ENCODE measurements around the gene PODXL. TPM values are rescaled to one million over a fixed set of nuclear protein-coding genes. Genes with fewer than 3 reads are reported as not detected.

PODXL gene
- total and polyA plus RNA-seq, 10 of the 15 experiments (the other 5 are each of a cell fraction or from before 2014, with no cell fraction given) = 0.04 to 1.8 (median 0.38) TPM

DNA sequence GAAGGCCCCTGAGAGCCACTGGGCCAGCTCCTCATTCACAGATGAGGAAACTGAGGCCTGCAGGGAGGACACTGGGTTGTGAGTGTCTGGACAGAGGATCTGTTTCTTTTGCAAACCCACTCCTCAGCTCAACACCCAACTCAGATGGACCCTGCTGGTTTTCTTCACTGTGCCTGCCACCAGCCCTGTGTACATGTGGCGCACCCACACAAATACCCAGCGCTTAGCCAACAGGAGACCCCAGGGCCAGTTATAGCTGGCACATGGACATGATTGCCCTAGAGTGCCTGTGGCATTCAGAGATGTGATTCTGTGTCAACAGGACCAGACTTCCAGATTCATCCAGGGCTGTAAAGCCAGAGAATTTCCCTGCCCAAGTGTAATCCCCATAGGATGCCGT, 12.4 kb downstream of the PODXL start:
- ATAC-seq (no peak), FAIRE-seq (no peak), DNase-seq (ENCODE audit: low read depth, low spot score) (no peak)
- ChIA-PET POLR2A (no interaction called here), CTCF (interaction anchor here (1.2 to 2.2 kb wide), 3 partner anchors 8 to 33 kb away, joined by 3 to 6 read pairs (median 3); no protein-coding TSS in a partner anchor), RAD21 (ENCODE audit: unreplicated experiment) (no interaction called here), SMC1A (ENCODE audit: uncharacterized antibody, unreplicated experiment) (no interaction called here)
- Histone ChIP-seq H3K79me2 (ENCODE audit: control insufficient read depth, insufficient read depth, low read length) (no peaks in the 10 kb centered on the region), H3K4me1 (ENCODE audit: control insufficient read depth, insufficient read depth, low read length) (peaks cover 2% of the 10 kb centered on the region; the same call in 1 of the 2 replicates), H3K27me3 (replicated peaks in 1 of 2; ENCODE audit: control insufficient read depth in 2 of 2, insufficient read depth in 2 of 2, low read length in 1 of 2) (no peaks in the 10 kb centered on the region), H4K20me1 (ENCODE audit: control insufficient read depth, insufficient read depth) (no peaks in the 10 kb centered on the region), H3K9me3 (replicated peaks; ENCODE audit: control insufficient read depth, insufficient read depth, low read length) (no peaks in the 10 kb centered on the region), H3K9ac (ENCODE audit: control insufficient read depth, insufficient read depth, low read length) (no peak overlapping the region), H3K4me2 (ENCODE audit: control insufficient read depth, insufficient read depth) (no peak overlapping the region), H2AFZ (ENCODE audit: control insufficient read depth, low read depth, low read length) (no peak overlapping the region), H3K27ac (ENCODE audit: control insufficient read depth, insufficient read depth) (no peak overlapping the region), H3K36me3 (ENCODE audit: control insufficient read depth in 2 of 2, insufficient read depth in 2 of 2, low read length in 1 of 2) (no peaks in the 10 kb centered on the region), H3K4me3 (no peak overlapping the region)
- 81% methylated on average over 3 of the region's 3 CpGs for WGBS (ENCODE audit: insufficient coverage, insufficient replicate concordance, low lambda C conversion rate, missing lambda C conversion rate)
- BruUV-seq (replicated peaks) = no TSS peak
- intact Hi-C loops (cut with micrococcal nuclease; ENCODE audit: unreplicated experiment) (loop anchor here (10.0 kb wide), 1 partner anchor 111 kb away; no protein-coding TSS in a partner anchor), in situ Hi-C loops (cut with MboI) (no loop called here)
- no peak for TF ChIP-seq SRF (IDR thresholded peaks at IDR 0.05; ENCODE audit: low read depth in 2 of 2, low read length in 2 of 2)
- TF ChIP-seq ZSCAN29 (IDR thresholded peaks at IDR 0.05) = no peak
- TF ChIP-seq USF1 (IDR thresholded peaks at IDR 0.05; ENCODE audit: borderline replicate concordance, extremely low read length, insufficient read depth, low read depth, low read length) = no peak
- TF ChIP-seq EGR1 (IDR thresholded peaks at IDR 0.05; ENCODE audit: borderline replicate concordance in 1 of 2, low read depth in 2 of 2, low read length in 2 of 2) = no peak
- no peak for TF ChIP-seq PRDM15 (CRISPR knock-in tag; IDR thresholded peaks at IDR 0.05)
- no peak for TF ChIP-seq SIX5 (IDR thresholded peaks at IDR 0.05; ENCODE audit: low read depth, low read length, severe bottlenecking)
- TF ChIP-seq RAD21 (IDR thresholded peaks at IDR 0.05; ENCODE audit: insufficient read depth, low read depth, low read length) = no peak
- TF ChIP-seq MYB (IDR thresholded peaks at IDR 0.05; ENCODE audit: borderline replicate concordance, low read depth, low read length) = no peak
- TF ChIP-seq TCF12 (IDR thresholded peaks at IDR 0.05; ENCODE audit: low read depth, low read length) = no peak
- TF ChIP-seq BMI1 (IDR thresholded peaks at IDR 0.05; ENCODE audit: borderline replicate concordance) = no peak
- TF ChIP-seq NR2F1 (conservative IDR thresholded peaks at IDR 0.05) = no peak
- no peak for TF ChIP-seq RFX5 (IDR thresholded peaks at IDR 0.05; ENCODE audit: low read depth, low read length)
- TF ChIP-seq MXI1 (IDR thresholded peaks at IDR 0.05; ENCODE audit: low read depth, low read length) = no peak
- no peak for TF ChIP-seq MEF2B (IDR thresholded peaks at IDR 0.05; ENCODE audit: partially characterized antibody, poor library complexity, severe bottlenecking)
- TF ChIP-seq CBFB (IDR thresholded peaks at IDR 0.05; ENCODE audit: low read depth) = no peak
- TF ChIP-seq CTCF (IDR thresholded peaks at IDR 0.05 in 2 of 3, conservative IDR thresholded peaks at IDR 0.05 in 1 of 3; ENCODE audit: control insufficient read depth in 2 of 3, extremely low read depth in 1 of 3, insufficient read depth in 1 of 3, low read depth in 3 of 3, low read length in 3 of 3) = no peak
- no peak for TF ChIP-seq IRF5 (IDR thresholded peaks at IDR 0.05; ENCODE audit: borderline replicate concordance)
